ENCODE measurements around the gene OR4M1. TPM values are rescaled to one million over a fixed set of nuclear protein-coding genes. Genes with fewer than 3 reads are reported as not detected.
"Not testable (repeated sequence)": the region's sequence is repeated elsewhere in the genome, so short reads cannot be mapped to it uniquely, and the experiment has no call there.

The OR4M1 gene
- polyA plus RNA-seq, 1 donor (not counting 4 experiments of a cell fraction or from before 2014, with no cell fraction given): not detected

DNA sequence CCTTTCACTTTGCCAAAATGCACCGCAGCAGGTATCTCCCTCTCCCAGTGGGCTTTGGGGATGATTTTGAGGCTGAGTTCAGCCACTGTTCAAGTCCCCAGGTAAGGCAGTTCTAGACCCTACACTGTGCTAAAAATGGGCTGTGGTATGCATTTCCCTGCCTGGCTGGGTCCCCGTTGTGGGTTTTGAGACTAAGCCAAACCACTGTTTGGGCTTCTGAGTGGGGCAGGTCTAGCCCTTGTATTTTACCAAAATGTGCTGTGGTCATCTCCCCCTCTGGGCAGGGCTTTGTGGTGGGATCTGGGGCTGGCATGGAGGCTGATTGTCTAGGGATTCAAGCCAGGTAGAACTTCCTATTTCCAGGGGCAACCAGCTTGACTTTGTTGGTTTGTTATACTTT is 43.5 kb upstream of the OR4M1 start:
- Histone ChIP-seq H3K9ac (ENCODE audit: control insufficient read depth, extremely low read depth, insufficient read depth, low read length) (no peak overlapping the region), H3K9me1 (ENCODE audit: control insufficient read depth, extremely low read depth, insufficient read depth, low read length) (no peaks in the 10 kb centered on the region), H3K79me2 (ENCODE audit: control insufficient read depth, insufficient read depth, low read length) (no peaks in the 10 kb centered on the region), H3K9me3 (ENCODE audit: control insufficient read depth, low read depth, low read length) (peaks cover 8% of the 10 kb centered on the region), H3K4me3 (ENCODE audit: control insufficient read depth in 2 of 3, extremely low read depth in 1 of 3, insufficient read depth in 2 of 3, low read depth in 1 of 3, low read length in 3 of 3) (no peak overlapping the region), H3K4me2 (ENCODE audit: control insufficient read depth, extremely low read depth, insufficient read depth, low read depth, low read length) (no peak overlapping the region), H2AFZ (ENCODE audit: control insufficient read depth, low read length) (no peak overlapping the region), H3K27ac (ENCODE audit: control insufficient read depth, insufficient read depth, low read length) (no peak overlapping the region), H4K20me1 (ENCODE audit: control insufficient read depth, extremely low read depth, insufficient read depth, low read length) (no peaks in the 10 kb centered on the region), H3K36me3 (ENCODE audit: control insufficient read depth in 2 of 2, extremely low read depth in 1 of 2, insufficient read depth in 2 of 2, low read length in 2 of 2) (no peaks in the 10 kb centered on the region), H3K27me3 (ENCODE audit: control insufficient read depth, extremely low read depth, insufficient read depth, low read length) (no peaks in the 10 kb centered on the region), H3K4me1 (ENCODE audit: control insufficient read depth, extremely low read depth, insufficient read depth, low read length) (no peaks in the 10 kb centered on the region)
- TF ChIP-seq, protein P1, sequence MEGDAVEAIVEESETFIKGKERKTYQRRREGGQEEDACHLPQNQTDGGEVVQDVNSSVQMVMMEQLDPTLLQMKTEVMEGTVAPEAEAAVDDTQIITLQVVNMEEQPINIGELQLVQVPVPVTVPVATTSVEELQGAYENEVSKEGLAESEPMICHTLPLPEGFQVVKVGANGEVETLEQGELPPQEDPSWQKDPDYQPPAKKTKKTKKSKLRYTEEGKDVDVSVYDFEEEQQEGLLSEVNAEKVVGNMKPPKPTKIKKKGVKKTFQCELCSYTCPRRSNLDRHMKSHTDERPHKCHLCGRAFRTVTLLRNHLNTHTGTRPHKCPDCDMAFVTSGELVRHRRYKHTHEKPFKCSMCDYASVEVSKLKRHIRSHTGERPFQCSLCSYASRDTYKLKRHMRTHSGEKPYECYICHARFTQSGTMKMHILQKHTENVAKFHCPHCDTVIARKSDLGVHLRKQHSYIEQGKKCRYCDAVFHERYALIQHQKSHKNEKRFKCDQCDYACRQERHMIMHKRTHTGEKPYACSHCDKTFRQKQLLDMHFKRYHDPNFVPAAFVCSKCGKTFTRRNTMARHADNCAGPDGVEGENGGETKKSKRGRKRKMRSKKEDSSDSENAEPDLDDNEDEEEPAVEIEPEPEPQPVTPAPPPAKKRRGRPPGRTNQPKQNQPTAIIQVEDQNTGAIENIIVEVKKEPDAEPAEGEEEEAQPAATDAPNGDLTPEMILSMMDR (optimal IDR thresholded peaks at IDR 0.05 in 1 of 3, IDR thresholded peaks at IDR 0.05 in 1 of 3, conservative IDR thresholded peaks at IDR 0.05 in 1 of 3; ENCODE audit: extremely low read depth in 1 of 3, insufficient read depth in 2 of 3, low read length in 3 of 3): no peak
- TF ChIP-seq EZH2 (IDR thresholded peaks at IDR 0.05; ENCODE audit: low read length): no peak
- dilution Hi-C loops (cut with MboI; ENCODE audit: extremely low pct_ligation_motif_present, low sequenced_read_pairs): no loop called here
- DNase-seq (ENCODE audit: low read depth, low spot score): no peak
- FAIRE-seq: no peak

DNA sequence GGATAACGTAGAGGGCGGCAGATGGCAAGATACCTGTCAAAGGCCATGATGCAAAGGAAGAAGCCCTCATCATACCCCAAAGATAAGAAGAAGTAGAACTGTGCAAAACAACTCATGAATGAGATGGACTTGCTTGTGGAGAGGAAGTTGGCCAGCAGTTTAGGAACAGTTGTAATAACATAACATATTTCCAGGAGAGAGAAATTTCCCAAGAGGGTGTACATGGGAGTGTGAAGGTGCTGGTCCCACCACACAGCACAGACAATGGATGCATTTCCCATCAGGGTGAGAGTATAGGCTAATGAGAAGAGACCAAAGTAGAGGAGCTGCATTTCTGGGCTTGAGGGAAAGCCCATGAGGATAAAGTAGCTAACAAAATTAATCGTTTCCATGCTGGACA is 39.4 kb upstream of the OR4M1 start:
- H3K9me1 ChIP-seq (ENCODE audit: control insufficient read depth, extremely low read depth, insufficient read depth, low read length); FAIRE-seq; H2AFZ ChIP-seq (ENCODE audit: control insufficient read depth, low read length); H3K4me2 ChIP-seq (ENCODE audit: control insufficient read depth, extremely low read depth, insufficient read depth, low read depth, low read length); H3K27ac ChIP-seq (ENCODE audit: control insufficient read depth, insufficient read depth, low read length); H3K4me3 ChIP-seq (ENCODE audit: control insufficient read depth in 2 of 3, extremely low read depth in 1 of 3, insufficient read depth in 2 of 3, low read depth in 1 of 3, low read length in 3 of 3); H3K27me3 ChIP-seq (ENCODE audit: control insufficient read depth, extremely low read depth, insufficient read depth, low read length); H3K9ac ChIP-seq (ENCODE audit: control insufficient read depth, extremely low read depth, insufficient read depth, low read length); H3K4me1 ChIP-seq (ENCODE audit: control insufficient read depth, extremely low read depth, insufficient read depth, low read length); dilution Hi-C loops (cut with MboI; ENCODE audit: extremely low pct_ligation_motif_present, low sequenced_read_pairs); H3K36me3 ChIP-seq (ENCODE audit: control insufficient read depth in 2 of 2, extremely low read depth in 1 of 2, insufficient read depth in 2 of 2, low read length in 2 of 2); H3K9me3 ChIP-seq (ENCODE audit: control insufficient read depth, low read depth, low read length); H4K20me1 ChIP-seq (ENCODE audit: control insufficient read depth, extremely low read depth, insufficient read depth, low read length); DNase-seq (ENCODE audit: low read depth, low spot score); H3K79me2 ChIP-seq (ENCODE audit: control insufficient read depth, insufficient read depth, low read length): not testable (repeated sequence)

DNA sequence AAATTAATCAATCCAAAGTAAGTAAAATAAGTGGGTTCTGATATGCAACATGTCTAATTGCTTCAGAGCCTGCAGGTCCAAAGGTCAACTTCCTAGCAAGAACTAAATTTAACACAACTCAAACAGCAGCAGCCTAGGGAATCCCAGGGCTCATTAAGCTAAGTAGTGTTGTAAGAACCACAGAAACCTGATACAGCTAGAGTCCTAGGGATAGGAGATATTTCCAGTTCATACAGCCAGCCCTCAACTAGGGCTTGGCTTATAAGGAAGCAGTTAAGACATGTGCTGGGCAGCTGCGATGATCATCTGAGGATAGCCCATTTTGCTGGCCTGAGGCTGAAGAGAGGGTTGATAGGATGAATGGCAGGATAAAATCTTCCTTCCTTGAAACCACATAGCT is 30.0 kb upstream of the OR4M1 start, which contains the start of gene OR4Q3:
OR4Q3 (plus strand) TSS at position 316 of the 400 bp plus-strand sequence.
- Histone ChIP-seq H3K9me1 (ENCODE audit: control insufficient read depth, extremely low read depth, insufficient read depth, low read length) (no peaks in the 10 kb centered on the region), H3K9me3 (ENCODE audit: control insufficient read depth, low read depth, low read length) (peaks cover 4% of the 10 kb centered on the region), H3K4me1 (ENCODE audit: control insufficient read depth, extremely low read depth, insufficient read depth, low read length) (no peaks in the 10 kb centered on the region), H2AFZ (ENCODE audit: control insufficient read depth, low read length) (no peak within 1 kb of the TSS), H3K4me3 (ENCODE audit: control insufficient read depth in 2 of 3, extremely low read depth in 1 of 3, insufficient read depth in 2 of 3, low read depth in 1 of 3, low read length in 3 of 3) (no peak within 1 kb of the TSS), H3K4me2 (ENCODE audit: control insufficient read depth, extremely low read depth, insufficient read depth, low read depth, low read length) (no peak within 1 kb of the TSS), H3K9ac (ENCODE audit: control insufficient read depth, extremely low read depth, insufficient read depth, low read length) (no peak within 1 kb of the TSS), H3K79me2 (ENCODE audit: control insufficient read depth, insufficient read depth, low read length) (no peaks in the 10 kb centered on the region), H3K27ac (ENCODE audit: control insufficient read depth, insufficient read depth, low read length) (no peak within 1 kb of the TSS), H3K36me3 (ENCODE audit: control insufficient read depth in 2 of 2, extremely low read depth in 1 of 2, insufficient read depth in 2 of 2, low read length in 2 of 2) (no peaks in the 10 kb centered on the region), H4K20me1 (ENCODE audit: control insufficient read depth, extremely low read depth, insufficient read depth, low read length) (no peaks in the 10 kb centered on the region), H3K27me3 (ENCODE audit: control insufficient read depth, extremely low read depth, insufficient read depth, low read length) (no peaks in the 10 kb centered on the region)
- FAIRE-seq (no peak), DNase-seq (ENCODE audit: low read depth, low spot score) (no peak)
- no peak for TF ChIP-seq EZH2 (IDR thresholded peaks at IDR 0.05; ENCODE audit: low read length)
- TF ChIP-seq, protein P1 (optimal IDR thresholded peaks at IDR 0.05 in 1 of 3, IDR thresholded peaks at IDR 0.05 in 1 of 3, conservative IDR thresholded peaks at IDR 0.05 in 1 of 3; ENCODE audit: extremely low read depth in 1 of 3, insufficient read depth in 2 of 3, low read length in 3 of 3): no peak
- dilution Hi-C loops (cut with MboI; ENCODE audit: extremely low pct_ligation_motif_present, low sequenced_read_pairs): no loop called here

DNA sequence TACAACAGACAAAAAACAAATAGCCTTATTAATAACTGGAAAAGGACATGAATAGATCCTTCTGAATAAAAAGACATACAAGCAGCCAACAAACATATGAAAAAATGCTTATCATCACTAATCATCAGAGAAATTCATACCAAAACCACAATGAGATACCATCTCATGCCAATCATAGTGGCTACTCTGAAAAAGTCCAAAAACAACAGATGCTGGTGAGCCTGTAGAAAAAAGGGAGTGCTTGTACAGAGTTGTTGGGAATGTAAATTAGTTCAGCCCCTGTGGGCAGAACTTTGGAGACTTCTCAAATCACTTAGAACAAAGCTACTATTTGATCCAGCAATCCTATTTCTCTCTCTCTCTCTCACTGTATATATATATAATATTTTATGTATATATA is 21.0 kb upstream of the OR4M1 start:
- FAIRE-seq; DNase-seq (ENCODE audit: low read depth, low spot score); dilution Hi-C loops (cut with MboI; ENCODE audit: extremely low pct_ligation_motif_present, low sequenced_read_pairs): not testable (repeated sequence)

More for the DNA sequence above, 21.0 kb upstream of the OR4M1 start:
- H3K79me2 ChIP-seq (ENCODE audit: control insufficient read depth, insufficient read depth, low read length); H3K4me3 ChIP-seq (ENCODE audit: control insufficient read depth in 2 of 3, extremely low read depth in 1 of 3, insufficient read depth in 2 of 3, low read depth in 1 of 3, low read length in 3 of 3); H3K9me1 ChIP-seq (ENCODE audit: control insufficient read depth, extremely low read depth, insufficient read depth, low read length); H3K27me3 ChIP-seq (ENCODE audit: control insufficient read depth, extremely low read depth, insufficient read depth, low read length); H2AFZ ChIP-seq (ENCODE audit: control insufficient read depth, low read length); H3K4me1 ChIP-seq (ENCODE audit: control insufficient read depth, extremely low read depth, insufficient read depth, low read length); H3K27ac ChIP-seq (ENCODE audit: control insufficient read depth, insufficient read depth, low read length); H3K9me3 ChIP-seq (ENCODE audit: control insufficient read depth, low read depth, low read length); H4K20me1 ChIP-seq (ENCODE audit: control insufficient read depth, extremely low read depth, insufficient read depth, low read length); H3K36me3 ChIP-seq (ENCODE audit: control insufficient read depth in 2 of 2, extremely low read depth in 1 of 2, insufficient read depth in 2 of 2, low read length in 2 of 2); H3K4me2 ChIP-seq (ENCODE audit: control insufficient read depth, extremely low read depth, insufficient read depth, low read depth, low read length); H3K9ac ChIP-seq (ENCODE audit: control insufficient read depth, extremely low read depth, insufficient read depth, low read length): not testable (repeated sequence)
